Gastroesophageal sphincter (tissue), 3 donors: ENCODE measurements around the gene SMIM26.

ENCODE experiments used
- CTCF ChIP-seq, 4 experiments: fragments of 200-600 bp in 2 of 4; fragments of 450-650 bp in 2 of 4; sonication (generic) in 1 of 4; IDR thresholded peaks; one replicate each; pipeline ENCODE4 v1.5.1; 2017 to 2019; ENCODE audit warnings: antibody characterized with exemption in 4 of 4, mild to moderate bottlenecking in 2 of 4, moderate library complexity in 2 of 4
- POLR2A ChIP-seq, 2 donors: fragments of 450-650 bp; IDR thresholded peaks; one replicate each; pipeline ENCODE4 v1.6.1; 2017; ENCODE audit warnings: antibody characterized with exemption in 2 of 2, mild to moderate bottlenecking in 2 of 2, moderate library complexity in 1 of 2

- TF ChIP-seq POLR2A (IDR thresholded peaks at IDR 0.05), result no peak
- TF ChIP-seq CTCF (IDR thresholded peaks at IDR 0.05), result no peak
Observed at GRCh38 chr20:18537651-18538050, 29.6 kb upstream of the SMIM26 start.
